SKM-1 treated with dmso at 0.1 percent for 144 hours (cell line): ENCODE data around the gene ITPR3.

Experiments used
- DNase-seq: peaks from one replicate; lab custom pipeline; 2025; ENCODE audit not compliant: unreplicated experiment; lab: John Stamatoyannopoulos, UW

ITPR3 gene

DNA sequence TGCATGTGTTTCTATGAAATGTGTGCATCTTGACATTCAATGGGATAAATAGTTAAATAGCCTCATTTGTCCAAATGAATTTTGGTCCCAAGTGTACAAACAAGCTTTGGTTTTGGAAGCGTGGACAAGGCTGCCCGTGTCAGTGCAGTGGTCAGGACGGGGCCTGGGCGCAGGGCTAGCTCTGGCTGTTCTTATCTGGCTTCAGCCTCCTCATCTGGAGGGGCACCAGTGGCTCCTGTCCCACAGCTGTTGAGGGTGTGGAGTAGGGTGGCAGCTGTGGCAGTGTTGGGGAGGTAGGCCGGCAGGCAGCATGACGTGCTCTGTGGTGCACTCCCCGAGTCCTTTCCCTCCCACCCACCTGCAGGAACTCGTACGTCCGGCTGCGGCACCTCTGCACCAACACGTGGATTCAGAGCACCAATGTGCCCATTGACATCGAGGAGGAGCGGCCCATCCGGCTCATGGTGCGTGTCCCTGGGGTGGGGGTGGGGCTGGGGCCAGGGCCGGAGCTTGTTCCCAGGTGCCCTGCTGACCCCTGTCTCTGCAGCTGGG is 43.5 kb downstream of the ITPR3 start:
- DNase-seq, result no peak

DNA sequence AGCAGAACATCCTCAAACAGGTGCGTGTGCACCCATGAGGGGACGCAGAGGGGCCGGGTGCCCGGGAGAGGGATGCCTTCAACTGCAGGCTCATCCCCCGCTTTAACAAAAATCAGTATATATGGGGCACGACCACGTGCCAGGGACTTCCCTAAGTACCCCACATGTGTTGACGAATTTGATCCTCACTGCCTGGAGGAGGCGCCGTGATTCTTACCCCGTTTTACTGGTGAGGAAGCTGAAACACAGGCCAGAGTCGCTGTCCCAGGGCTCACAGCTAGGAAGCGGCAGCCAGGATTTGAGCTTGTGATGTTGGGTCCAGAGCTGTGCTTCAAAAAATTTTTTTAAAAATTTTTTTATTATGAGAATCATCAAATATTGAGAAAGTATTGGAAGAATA is 44.8 kb downstream of the ITPR3 start:
- no peak for DNase-seq

DNA sequence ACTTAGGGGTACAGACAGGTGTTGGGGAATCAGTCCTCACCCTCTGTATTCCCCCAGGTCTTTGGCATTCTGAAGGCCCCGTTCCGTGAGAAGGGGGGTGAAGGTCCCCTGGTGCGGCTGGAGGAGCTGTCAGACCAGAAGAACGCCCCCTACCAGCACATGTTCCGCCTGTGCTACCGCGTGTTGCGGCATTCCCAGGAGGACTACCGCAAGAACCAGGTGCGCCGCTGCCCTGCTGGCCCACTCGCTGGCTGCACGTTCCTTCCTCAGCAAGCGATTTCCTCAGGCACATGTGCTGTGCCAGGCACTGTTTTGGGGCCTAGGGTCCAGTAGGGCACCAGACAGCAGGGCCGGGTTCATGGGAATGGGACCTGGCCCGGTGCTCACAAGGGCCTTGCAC is 46.0 kb downstream of the ITPR3 start:
- DNase-seq, result no peak

DNA sequence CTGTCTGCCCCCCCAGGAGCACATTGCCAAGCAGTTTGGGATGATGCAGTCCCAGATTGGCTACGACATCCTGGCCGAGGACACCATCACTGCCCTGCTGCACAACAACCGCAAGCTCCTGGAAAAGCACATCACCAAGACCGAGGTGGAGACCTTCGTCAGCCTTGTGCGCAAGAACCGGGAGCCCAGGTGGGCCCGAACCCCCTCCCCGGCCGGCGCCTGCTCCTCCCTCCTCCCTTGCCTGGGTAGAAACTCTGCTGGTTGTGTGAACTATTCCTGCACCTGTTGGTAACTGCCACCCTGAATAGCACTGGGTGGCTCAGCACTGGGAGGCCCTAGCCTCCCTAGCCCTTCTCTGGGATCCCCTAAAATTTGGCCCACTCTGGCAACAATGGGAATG is 46.7 kb downstream of the ITPR3 start:
- DNase-seq, result no peak

DNA sequence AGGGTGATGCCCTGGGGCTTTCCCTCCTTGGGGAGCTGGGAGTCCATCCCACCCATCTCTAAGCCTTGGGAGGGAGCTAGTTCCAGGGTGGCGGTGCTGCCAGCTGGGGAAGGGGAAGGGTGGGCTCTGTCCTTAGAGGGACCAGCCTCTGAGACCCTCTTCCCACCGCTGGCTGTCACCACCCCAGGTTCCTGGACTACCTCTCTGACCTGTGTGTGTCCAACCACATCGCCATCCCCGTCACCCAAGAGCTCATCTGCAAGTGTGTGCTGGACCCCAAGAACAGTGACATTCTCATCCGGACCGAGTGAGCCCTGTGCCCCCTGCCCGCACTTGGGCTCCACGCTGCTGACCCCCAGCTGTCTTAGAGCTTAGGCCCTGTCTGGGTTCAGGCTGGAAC is 47.2 kb downstream of the ITPR3 start:
- no peak for DNase-seq

DNA sequence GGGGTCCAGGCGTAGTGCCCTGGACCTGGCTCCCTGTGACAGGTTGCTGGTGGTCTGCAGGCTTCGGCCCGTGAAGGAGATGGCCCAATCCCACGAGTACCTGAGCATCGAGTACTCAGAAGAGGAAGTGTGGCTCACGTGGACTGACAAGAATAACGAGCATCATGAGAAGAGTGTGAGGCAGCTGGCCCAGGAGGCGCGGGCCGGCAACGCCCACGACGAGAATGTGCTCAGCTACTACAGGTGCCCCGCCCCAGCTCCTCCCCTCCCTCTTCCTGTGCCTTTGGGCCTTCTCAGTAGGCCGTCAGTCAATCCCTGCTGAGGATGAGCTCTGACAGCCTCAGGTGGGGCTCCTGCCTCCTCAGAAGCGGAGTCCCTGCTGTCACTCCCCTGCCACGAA is 47.8 kb downstream of the ITPR3 start:
- no peak for DNase-seq

DNA sequence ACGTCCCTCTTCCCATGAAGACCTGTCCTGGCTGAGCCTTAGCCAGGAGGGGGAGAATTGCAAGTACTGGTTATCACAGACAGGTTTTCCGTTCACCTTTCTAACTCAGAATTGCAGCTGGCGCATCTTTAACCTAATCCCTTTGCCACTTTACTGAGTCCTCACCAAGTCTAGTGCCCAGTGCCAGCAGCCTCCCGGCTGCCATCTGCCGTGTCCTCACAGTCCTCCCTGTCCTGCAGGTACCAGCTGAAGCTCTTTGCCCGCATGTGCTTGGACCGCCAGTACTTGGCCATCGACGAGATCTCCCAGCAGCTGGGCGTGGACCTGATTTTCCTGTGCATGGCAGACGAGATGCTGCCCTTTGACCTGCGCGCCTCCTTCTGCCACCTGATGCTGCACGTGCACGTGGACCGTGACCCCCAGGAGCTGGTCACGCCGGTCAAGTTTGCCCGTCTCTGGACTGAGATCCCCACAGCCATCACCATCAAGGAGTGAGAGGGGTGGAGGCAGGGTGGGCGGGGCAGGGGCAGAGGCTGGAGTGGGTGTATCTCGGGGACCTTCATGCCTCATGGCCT is 49.1 kb downstream of the ITPR3 start:
- DNase-seq, result no peak

DNA sequence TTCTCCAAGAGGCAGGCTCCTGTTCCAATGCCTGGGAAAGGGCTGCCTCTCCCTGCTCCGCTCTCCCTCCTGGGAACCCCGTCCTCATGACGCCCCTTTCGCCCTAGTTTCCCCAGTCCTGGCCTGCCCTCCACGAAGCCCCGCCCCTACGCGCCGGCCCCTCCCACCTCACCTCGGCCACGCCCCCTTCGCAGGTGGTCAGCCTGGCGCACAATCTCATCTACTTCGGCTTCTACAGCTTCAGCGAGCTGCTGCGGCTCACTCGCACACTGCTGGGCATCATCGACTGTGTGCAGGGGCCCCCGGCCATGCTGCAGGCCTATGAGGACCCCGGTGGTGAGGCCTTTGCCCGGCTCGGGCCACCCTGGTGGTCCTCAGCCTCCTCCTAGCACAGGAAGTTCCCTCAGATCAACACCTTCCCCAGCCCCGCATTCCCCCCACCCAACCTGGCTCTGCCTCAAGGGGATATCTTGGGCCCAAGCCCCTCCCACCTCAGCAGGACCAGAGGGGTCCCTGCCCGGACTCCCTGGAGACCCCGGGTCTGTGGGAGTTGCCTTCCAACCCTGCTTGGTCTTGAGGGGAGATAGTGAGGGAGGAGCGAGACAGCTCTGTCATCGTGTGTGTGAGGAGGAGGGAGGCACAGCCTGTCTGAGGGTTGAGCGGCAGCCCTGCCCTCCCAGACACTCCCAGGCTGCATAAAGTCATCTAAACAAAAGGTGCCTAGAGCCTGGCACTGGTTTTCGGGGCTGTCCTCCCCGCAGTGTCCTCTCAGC is 50.0 kb downstream of the ITPR3 start:
- DNase-seq, result no peak

DNA sequence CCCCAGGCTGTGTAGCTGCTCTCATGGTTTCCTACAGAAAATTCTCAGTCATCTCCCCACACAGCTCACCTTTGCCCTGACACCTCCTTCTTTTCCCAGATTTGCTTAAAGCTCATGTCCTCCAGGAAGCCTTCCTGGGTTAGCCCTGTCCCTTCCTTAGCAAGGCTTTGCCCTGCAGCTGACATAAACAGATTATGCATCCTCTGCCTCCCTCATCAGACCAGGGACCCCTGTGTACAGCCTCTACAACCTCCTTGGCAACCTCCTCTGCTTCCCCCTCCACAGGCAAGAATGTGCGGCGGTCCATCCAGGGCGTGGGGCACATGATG is 50.6 kb downstream of the ITPR3 start:
- no peak for DNase-seq

DNA sequence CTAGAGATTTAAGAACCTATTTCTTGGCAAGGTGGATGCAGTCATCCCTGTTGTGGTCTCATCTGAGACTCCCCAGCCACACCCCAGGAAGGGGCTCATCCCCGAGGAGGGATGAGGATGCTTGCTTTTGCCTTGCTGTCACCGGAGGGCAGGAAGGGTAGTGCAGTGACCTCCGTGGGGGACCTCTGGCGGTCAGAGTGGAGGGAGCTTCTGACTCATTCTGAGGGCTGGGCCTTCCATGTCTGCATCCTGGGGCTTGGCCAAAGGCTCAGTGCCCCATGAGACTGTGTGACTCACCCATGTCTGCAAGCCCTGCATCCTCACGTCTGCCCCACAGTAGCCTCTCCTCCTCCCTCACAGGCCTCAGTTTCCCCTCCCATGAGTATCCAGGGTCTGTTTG is 51.7 kb downstream of the ITPR3 start:
- no peak for DNase-seq

DNA sequence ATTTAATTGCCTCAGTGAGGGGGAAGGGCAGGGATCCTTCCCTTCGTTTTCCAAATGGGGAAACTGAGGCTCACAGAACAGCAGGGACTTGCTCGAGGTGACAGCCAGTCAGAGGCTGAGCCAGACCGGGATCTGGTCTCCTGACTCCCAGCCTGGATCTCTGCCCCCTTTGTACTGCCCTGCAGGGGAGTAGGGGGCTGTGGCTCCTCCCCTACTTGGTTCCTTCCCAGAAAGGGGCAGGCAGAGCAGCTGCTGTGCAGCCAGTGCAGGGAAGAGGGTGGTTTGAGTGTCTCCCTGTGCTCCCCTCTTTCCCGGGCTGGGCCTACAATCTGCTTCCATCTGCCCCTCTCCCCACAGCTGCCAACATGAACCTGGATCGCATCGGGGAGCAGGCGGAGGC is 52.7 kb downstream of the ITPR3 start:
- DNase-seq, result no peak

DNA sequence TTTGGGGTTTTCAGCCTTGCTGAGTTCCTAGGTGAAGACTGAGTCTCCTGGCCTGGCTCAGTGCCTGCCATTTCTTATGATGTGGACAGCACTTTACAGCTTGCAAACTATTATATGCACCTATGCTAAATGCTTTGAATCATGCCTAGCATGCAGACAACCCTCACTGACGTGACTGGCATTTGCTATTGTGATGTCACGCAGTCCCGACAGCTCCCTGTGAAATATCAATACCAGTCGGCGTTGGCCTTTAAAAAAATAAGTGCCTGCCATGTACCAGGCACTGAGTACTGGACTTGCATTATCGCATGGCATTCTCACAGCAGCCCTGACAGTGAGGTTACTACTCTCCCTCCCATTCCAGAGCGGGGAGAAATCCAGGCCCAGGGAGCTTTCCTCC is 54.8 kb downstream of the ITPR3 start:
- DNase-seq, result no peak

DNA sequence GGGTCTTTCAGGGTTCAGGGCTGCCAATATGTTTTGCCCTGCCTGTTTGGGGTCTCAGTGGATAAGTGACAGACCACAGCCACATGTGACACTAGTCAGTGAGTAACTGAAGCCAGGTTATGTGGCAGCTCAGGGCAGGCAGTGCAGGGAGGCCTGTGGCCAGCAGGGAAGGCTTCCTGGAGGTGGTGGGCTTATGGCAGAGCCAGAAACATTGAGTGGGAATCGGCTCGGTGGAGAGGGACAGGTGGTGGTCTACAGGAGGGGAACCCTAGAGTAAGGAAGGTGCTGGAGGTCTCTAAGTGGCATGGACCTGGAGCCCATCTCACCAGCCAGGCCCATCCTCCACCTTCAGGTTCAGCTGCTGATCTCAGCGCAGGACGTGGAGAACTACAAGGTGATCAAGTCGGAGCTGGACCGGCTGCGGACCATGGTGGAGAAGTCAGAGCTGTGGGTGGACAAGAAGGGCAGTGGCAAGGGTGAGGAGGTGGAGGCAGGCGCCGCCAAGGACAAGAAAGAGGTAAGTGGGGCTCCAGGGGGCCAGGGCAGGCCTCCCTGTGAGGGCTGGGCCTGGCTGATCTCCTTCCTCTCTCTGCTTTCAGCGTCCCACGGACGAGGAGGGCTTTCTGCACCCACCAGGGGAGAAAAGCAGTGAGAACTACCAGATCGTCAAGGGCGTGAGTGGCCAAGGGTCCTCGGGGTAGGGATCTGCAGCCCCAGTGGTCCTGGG is 55.5 kb downstream of the ITPR3 start:
- DNase-seq, result no peak

DNA sequence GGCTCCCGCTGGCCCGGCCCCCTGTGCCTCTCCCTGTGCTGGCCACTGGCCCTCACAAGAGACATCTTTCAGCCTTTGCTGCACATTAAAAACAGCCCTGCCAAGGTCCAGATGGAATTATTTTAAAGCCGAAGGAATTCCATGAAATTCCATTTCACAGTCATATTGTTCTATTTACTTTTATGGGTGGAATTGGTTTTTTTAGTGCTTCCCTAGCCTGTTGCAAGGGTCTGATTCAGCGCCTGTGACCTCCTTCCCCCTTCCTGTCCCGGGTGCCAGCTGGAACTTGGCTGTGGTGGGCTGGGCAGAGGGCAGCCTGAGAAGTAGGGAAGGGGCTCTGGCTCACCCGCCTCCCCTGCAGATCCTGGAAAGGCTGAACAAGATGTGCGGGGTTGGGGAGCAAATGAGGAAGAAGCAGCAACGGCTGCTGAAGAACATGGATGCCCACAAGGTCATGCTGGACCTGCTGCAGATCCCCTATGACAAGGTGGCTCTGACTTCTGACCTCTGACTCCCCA is 56.1 kb downstream of the ITPR3 start:
- no peak for DNase-seq

DNA sequence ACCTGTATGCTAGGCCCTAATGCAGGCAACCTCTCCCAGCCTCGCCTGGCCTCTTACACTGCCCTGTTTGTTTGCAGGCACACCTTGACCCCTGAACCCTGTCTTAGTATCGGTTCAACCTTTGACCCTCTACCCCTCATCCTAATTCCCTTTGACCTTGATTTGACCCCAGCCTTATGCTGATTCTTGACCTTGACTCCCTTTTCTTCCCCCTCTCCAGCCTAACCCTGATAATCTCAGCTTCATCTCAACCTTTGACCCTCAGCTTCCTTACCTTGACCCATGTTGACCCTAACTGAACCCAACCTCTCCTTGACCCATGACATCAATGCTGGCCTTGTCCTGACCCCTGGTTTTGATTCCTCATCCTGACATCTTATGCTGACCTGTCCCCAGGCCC is 56.6 kb downstream of the ITPR3 start:
- no peak for DNase-seq

DNA sequence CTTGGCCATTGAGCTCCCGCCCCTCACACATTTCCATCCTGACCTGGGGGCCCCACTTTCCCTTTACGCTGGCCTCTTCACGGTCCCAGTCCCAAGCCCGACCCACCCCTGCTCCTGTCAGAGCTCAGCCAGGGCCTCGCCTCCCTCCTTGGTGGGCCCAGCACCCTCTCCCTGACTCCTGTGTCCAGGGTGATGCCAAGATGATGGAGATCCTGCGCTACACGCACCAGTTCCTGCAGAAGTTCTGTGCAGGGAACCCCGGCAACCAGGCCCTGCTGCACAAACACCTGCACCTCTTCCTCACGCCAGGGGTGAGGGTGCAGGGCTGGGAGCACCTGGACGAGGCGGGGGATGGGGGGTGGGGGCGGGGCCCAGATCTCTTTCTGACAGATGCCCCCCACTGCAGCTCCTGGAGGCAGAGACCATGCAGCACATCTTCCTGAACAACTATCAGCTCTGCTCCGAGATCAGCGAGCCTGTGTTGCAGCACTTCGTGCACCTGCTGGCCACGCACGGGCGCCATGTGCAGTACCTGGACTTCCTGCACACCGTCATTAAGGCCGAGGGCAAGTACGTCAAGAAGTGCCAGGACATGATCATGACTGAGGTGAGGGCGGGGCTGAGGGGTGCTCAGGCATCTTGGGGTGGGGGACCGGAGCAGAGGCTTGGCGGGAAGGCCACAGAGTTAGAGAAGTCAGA is 57.3 kb downstream of the ITPR3 start:
- no peak for DNase-seq

DNA sequence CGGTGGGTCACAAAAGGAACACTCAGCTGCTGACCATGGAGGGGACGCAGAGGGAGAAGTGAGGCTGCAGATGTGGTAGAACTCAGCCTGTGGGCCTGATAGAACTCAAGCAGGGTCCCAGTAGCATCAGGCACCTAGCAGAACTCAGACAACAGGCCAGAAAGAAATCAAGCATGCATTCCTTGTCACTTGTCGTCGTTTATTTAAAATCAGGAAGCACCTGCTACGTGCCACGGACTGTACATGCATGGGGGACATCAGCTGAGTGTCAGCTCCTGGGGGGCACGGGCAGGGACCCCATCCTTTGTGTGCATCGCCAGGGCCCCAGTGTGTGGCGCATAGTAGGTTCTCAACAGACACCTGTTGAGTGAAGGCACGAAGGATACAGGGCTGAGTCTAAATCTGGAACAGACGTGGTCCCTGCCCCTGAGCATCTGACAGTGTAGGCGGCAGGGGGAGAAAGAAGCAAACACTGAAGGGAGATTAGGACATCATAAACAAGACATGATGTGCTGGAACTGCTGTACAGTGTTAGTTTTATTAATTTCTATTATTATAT is 57.9 kb downstream of the ITPR3 start:
- DNase-seq, result no peak

DNA sequence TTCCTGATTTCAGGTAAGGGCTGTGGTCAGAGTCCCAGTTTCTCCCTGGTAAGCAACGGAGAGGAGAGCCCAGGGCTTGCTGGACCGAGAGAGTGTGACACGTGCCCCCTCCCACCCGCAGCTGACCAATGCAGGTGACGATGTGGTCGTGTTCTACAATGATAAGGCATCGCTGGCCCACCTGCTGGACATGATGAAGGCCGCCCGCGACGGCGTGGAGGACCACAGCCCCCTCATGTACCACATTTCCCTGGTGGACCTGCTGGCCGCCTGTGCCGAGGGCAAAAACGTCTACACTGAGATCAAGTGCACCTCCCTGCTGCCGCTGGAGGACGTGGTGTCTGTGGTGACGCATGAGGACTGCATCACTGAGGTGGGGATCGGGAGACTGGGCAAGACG is 58.6 kb downstream of the ITPR3 start:
- DNase-seq, result no peak

DNA sequence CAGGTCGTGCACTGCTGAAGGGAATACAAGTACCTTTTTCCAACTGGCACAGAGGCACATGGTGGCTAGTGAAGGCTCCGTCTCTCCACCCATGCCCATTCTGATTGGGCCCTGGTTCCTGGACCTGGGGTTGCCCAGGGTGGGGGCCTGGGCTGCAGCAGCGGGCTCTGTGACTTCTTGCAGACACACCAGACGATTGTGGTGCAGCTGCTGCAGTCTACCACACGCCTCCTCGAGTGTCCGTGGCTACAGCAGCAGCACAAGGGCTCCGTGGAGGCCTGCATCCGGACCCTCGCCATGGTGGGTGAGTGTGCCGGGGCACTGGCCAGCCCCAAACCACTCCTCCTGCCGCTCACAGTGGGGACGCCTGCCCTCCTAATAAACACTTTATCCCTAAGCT is 61.2 kb downstream of the ITPR3 start:
- no peak for DNase-seq

DNA sequence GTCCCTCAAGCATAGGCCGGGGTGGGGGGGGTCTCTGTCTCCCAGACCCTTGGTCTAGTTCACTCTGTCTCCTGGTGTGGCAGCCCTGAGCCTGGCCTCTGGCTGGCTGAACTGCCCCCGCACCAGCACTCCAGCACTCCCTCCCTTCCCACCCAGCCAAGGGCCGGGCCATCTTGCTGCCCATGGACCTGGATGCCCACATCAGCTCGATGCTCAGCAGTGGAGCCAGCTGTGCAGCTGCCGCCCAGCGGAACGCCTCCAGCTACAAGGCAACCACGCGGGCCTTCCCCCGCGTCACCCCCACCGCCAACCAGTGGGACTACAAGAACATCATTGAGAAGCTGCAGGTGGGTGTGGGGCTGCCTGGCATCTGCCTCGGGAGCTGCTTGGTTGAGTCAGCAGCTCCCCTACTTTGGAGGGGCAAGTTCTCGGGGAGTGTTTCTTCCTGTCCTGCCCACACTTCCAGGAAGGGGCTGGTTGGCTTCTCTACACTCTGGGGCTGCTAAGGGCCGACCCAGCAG is 62.0 kb downstream of the ITPR3 start:
- DNase-seq, result no peak
